Daoy (cell line): Measurements from ENCODE around the gene L3MBTL4. TPM values are rescaled to one million over a fixed set of nuclear protein-coding genes. Genes with fewer than 3 reads are reported as not detected.
"Not testable (repeated sequence)": the region's sequence is repeated elsewhere in the genome, so short reads cannot be mapped to it uniquely, and the experiment has no call there.

Experiments used
- DNase-seq: peaks from one replicate; pipeline ENCODE4 v3.0.0-alpha.2; 2015; ENCODE audit warnings: low read depth
- total RNA-seq: library from RNA; depleted of rRNA; stranded (reverse); fragments of >200 nt; shearing (Covaris generic); gene quantifications from 2 replicates; pipeline ENCODE4 v1.2.3, GENCODE V29; 2014

Gene L3MBTL4
- total RNA-seq, 1 experiment from 2014 or later = 2.8 TPM

DNA sequence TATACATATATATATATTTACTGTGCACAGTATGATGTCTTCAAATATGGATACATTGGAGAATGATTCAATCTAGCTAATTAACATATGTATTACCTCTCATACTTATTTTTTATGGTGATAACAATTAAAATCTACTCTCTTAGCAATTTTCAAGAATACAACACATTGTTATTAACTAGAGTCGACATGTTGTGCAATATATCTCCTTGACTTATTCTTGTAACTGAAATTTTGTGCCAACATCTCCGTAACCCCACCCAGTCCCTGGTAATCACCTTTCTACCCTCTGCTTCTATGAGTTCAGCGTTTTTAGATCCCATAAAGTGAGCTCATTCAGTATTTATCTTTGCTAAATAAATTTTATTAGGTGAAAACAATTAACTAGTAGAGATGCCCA is 303.0 kb downstream of the L3MBTL4 start:
- DNase-seq = no peak

GRCh38 chr18:6109743-6110142 is 305.0 kb downstream of the L3MBTL4 start:
- DNase-seq = no peak

- no peak for DNase-seq
Measured at GRCh38 chr18:6107794-6108193, 306.9 kb downstream of the L3MBTL4 start.

- no peak for DNase-seq
Measured at GRCh38 chr18:6106091-6106685, 308.5 kb downstream of the L3MBTL4 start.

DNA sequence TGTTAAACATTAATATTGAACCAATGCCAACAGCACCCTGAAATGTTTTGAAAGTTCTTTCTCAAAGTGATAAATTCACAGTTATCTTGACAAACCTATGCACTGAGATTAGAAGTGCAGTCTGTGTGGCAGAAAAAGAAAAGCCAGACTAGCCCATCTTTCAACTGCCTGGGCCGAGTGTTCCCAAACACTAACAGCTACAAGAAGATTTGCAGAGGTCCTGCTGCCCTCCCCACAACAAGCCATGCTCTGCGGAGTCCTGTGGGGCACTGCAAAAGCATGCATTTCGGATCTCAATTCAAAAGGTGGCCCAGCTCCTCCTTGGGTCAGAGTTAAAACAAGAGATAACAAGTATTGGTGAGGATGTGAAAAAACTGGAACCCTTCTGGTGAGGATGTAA is 311.0 kb downstream of the L3MBTL4 start:
- no peak for DNase-seq

DNA sequence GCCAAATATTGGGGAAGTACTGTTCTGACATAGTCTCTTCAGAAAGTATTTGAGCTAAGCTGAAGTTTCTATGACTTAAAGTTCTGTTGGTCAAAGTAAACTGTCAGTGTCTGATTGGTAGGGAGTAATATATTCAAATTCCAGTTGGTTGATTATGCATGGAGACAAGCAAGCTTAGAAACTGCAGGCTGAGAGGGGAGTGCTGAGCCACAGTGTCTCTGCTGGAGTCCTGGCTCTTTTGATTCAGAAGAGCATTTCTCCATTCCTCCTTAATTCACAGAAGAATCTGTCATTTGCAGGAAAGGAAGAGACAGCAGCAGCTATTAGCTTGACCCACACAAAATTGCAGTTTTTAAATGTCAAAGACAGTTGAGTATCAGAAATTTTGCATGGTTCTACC is 318.0 kb downstream of the L3MBTL4 start:
- DNase-seq = no peak

DNA sequence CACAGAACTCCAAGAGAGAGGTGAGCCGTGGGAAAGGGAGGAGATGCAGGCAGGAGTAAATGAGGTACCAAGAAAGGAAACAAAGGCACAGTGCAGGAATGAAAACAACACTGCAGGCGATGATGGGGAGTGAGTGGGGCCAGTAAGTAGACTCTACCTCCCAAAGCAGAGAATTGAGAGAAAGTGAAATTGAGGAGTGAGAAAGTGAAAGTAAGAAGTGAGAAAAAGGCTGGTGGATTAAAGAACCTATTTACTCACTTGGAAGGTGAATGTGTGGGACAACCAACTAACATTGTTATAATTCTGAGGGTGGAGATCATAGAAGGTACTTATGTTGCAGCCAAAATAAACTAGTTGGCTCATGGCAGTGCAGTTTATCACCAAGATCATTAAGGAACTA is 326.3 kb downstream of the L3MBTL4 start:
- no peak for DNase-seq

DNA sequence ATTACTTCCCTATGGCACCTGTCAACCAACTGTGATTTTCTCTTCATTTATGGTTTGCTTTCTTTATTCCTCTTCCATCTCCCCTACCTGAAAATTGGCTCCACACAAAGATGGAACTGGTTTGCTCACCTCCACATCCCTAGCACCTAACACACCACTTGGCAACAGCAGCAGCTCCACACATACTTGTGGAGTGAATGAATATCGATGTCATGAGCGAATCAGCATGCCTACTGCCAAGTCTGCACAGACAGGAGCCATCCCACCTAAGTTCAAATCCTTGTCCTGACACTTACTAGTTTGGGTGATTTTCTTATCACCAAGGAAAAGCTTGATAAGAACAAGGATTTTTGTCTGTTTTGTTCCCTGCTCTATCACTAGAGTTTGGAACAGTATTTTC is 328.0 kb downstream of the L3MBTL4 start:
- DNase-seq = no peak

DNA sequence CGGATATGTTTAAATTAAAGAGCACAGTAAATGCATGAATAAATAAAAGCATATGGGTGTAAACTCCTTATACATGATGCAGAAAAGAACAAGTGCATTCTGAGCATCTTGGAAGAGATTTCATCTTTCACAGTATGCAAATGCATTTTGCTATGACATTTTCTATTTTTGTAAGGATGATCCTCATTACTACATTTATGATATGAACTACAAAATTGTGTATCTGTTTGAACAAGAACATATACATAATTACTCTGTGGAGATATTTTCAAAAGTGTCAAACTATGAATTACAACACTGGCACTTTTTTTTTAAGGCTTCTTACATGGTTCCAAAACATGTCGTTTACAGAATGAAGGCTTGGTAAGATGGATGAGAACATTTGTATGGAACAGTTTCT is 335.3 kb downstream of the L3MBTL4 start:
- no peak for DNase-seq

- DNase-seq = no peak
Measured at GRCh38 chr18:6078877-6079276, 335.8 kb downstream of the L3MBTL4 start.

- DNase-seq = not testable (repeated sequence)
Measured at GRCh38 chr18:6072423-6072822, 342.3 kb downstream of the L3MBTL4 start.

- no peak for DNase-seq
Measured at GRCh38 chr18:6069539-6069938, 345.2 kb downstream of the L3MBTL4 start.

GRCh38 chr18:6069103-6069502 is 345.6 kb downstream of the L3MBTL4 start:
- no peak for DNase-seq

- no peak for DNase-seq
Measured at GRCh38 chr18:6060149-6060548, 354.6 kb downstream of the L3MBTL4 start.

DNA sequence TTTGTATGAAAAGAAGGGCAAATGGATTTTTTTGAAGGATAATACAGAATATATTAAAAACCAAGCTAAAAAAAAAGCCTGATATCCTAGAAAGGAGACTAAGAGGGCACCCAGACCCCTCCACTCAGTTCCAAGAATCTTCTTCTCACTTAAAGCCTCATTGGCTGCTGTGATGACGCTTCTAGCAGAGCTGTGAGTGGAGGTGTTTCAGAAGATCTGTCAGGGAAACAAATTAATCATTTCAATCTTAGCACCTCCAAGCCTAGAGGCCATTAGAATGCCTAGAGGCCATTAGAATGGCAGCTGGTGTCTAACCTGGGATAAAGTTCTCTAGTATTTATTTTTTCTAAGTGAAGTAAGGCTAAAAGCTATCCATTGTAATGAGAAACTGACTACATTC is 355.2 kb downstream of the L3MBTL4 start:
- DNase-seq = no peak

DNA sequence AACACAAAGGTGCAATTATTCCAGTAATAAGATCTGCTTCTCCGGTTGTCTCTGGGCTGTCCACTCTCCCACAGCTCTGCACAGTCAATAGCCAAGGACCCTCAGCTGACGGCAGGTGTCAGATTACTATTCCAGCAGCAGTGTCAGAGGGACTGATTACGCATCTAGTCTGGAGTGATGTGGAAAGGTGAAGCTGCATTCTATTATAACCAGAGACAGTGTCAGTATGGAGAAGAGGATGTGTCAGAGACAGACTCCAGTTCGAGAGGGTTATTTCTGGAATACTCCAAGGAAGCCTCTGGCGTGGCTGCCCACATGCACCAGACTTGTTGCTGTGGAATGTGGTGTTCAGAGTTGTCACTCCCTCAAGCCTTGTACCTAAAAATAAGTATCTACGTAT is 355.8 kb downstream of the L3MBTL4 start:
- peak; percentile 35 for DNase-seq

- peak; percentile 26 for DNase-seq
Measured at GRCh38 chr18:6057604-6058003, 357.1 kb downstream of the L3MBTL4 start.

- peak; percentile 67 for DNase-seq
Measured at GRCh38 chr18:6056171-6056910, 358.4 kb downstream of the L3MBTL4 start.

GRCh38 chr18:6055711-6056110 is 359.0 kb downstream of the L3MBTL4 start:
- peak; percentile 76 for DNase-seq

- DNase-seq = peak; percentile 38
Measured at GRCh38 chr18:6054256-6054842, 360.4 kb downstream of the L3MBTL4 start.

GRCh38 chr18:6052449-6052913 is 362.2 kb downstream of the L3MBTL4 start:
- no peak for DNase-seq

- not testable (repeated sequence) for DNase-seq
Measured at GRCh38 chr18:6047596-6047995, 367.1 kb downstream of the L3MBTL4 start.

DNA sequence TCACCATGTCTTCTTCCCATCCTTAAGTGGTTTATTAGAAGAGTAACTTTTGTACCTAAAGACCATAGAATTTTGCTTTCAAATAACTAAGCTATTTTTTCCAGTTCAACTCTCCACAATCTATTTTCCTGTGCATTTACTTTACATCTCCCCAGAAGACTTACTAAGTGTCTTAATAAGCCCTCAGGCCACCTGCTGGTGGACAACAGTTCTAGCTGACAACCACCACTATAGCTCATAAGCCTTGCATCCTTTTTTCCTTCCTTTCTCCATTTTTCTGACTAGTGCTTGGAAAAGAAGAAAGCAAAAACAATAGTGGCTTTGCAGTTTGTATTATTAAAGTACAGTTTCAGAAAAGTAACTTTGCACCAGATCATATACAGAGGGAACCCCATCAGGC is 369.9 kb downstream of the L3MBTL4 start:
- DNase-seq = no peak
